ENCODE measurements around the gene PKD2L2.

PKD2L2 gene

DNA sequence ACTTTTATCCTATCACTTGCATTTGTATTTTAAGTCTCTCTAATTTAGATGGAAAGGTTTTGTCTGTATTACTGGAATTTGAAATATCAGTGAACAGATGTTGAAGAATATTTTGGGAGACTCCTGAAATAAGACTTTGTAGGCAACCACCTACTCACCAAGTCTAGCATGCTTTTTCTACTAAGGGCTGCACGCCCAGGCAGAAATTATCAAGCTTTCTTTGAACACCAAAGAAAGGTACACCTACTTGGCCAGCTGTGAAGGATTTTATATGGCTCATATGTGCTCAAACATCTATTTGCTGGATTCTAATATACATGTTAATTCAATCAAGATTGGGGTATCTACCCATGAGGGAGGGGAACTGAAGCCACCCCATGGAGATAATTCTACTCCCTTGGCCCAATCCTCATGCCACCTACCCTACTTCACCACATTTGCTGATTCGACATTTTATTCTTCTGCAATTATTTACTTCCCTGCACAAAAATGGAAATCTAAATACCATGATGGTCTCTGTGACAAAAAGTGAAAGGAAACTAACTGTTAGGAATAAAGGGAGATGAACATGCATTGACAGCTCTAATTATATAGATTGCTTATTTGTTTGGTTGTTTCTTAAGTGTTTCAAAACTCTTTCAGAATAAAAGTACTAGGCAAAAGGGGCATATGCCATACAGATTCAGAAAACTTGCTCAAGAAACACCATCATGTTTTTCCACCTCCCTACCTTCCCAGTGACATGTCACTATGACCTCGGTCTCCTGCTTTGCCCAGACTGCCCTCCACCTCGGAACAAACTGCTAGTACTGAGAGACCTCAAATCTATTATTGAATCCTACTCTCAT lies 22.5 kb upstream of the PKD2L2 start:
- H3K27ac Mint-ChIP-seq = no peak overlapping the region
- no peak for DNase-seq (ENCODE audit: low spot score in 2 of 2)
- H3K4me1 Mint-ChIP-seq = peaks cover 3% of the 10 kb centered on the region
- H3K27me3 Mint-ChIP-seq = no peaks in the 10 kb centered on the region
- H3K4me3 Mint-ChIP-seq = no peak overlapping the region
- H3K9me3 Mint-ChIP-seq = no peaks in the 10 kb centered on the region
- H3K36me3 Mint-ChIP-seq = no peaks in the 10 kb centered on the region
- ATAC-seq (ENCODE audit: low read depth) = no peak

DNA sequence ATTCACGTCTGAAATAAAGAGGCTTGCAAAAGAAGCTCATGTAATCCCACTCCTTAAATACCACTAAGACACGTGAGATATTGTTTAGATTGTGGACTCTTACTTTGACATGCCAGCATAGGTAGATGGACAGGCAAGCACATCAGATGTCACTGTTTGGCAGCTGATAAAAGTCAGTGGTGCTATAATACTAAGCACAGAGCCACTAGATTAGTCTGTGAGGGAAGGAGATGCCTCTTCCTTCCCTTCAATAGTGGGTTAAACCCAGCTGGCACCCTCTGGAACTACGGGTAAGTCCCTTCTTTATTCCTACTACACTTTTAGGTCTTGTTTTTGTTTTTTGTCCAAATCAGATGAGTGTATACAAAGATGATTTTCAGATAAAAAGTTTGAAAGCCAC lies 21.6 kb upstream of the PKD2L2 start, which contains the start of gene MYOT:
Gene MYOT, plus strand, starts transcription at position 197 of the 400 bp plus-strand sequence. CDS start 2,792 bp downstream, outside the sequence.
- Mint-ChIP-seq H3K36me3 (no peaks in the 10 kb centered on the region), H3K4me3 (no peak within 1 kb of the TSS), H3K9me3 (no peaks in the 10 kb centered on the region), H3K27me3 (no peaks in the 10 kb centered on the region), H3K27ac (no peak within 1 kb of the TSS), H3K4me1 (peaks cover 3% of the 10 kb centered on the region)
- no peak for DNase-seq (ENCODE audit: low spot score in 2 of 2)
- no peak for ATAC-seq (ENCODE audit: low read depth)

DNA sequence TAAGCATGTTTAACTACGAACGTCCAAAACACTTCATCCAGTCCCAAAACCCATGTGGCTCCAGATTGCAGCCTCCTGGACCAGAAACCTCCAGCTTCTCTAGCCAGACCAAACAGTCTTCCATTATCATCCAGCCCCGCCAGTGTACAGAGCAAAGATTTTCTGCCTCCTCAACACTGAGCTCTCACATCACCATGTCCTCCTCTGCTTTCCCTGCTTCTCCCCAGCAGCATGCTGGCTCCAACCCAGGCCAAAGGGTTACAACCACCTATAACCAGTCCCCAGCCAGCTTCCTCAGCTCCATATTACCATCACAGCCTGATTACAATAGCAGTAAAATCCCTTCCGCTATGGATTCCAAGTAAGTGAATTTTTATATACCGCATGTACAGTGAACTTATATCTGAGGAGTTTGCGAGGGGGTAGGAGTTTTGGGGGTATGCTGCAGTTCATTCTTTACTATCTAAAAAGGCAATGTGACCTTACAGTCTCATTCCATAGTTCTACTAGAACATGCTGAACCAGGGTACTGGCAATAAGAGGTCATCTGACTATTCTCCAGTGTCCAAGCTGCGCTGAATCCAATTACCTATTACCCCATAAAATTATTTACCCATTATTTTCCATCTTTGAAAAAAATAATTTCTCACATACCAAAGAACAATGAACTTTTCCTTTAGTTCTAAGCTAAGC lies 18.5 kb upstream of the PKD2L2 start:
- ATAC-seq (ENCODE audit: low read depth) (no peak), DNase-seq (ENCODE audit: low spot score in 2 of 2) (no peak)
- no peaks in the 10 kb centered on the region for H3K36me3 Mint-ChIP-seq
- H3K9me3 Mint-ChIP-seq = no peaks in the 10 kb centered on the region
- no peaks in the 10 kb centered on the region for H3K27me3 Mint-ChIP-seq
- peaks cover 3% of the 10 kb centered on the region for H3K4me1 Mint-ChIP-seq
- H3K4me3 Mint-ChIP-seq = no peak overlapping the region
- H3K27ac Mint-ChIP-seq = no peak overlapping the region

DNA sequence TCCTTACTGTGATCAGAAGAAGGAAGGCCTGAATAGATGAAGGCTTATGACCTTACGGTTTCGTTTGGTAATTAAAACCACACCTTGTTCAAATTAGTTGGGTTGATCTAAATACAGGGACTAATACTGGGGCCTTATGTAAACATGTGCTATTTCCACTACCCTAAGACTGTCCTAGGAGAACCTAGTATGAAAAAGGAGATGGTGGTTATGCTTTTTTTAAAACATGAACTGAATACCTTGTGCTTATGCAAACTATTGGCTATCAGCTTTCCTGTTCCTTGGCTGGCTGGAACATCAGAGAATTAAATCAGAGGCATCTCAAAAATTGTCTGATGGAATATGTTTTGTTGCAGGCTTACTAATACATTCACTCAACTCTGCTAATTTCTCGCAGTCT lies 17.7 kb upstream of the PKD2L2 start:
- ATAC-seq (ENCODE audit: low read depth) (no peak), DNase-seq (ENCODE audit: low spot score in 2 of 2) (no peak)
- Mint-ChIP-seq H3K4me1 (peaks cover 3% of the 10 kb centered on the region), H3K27ac (no peak overlapping the region), H3K9me3 (no peaks in the 10 kb centered on the region), H3K4me3 (no peak overlapping the region), H3K36me3 (no peaks in the 10 kb centered on the region), H3K27me3 (no peaks in the 10 kb centered on the region)

DNA sequence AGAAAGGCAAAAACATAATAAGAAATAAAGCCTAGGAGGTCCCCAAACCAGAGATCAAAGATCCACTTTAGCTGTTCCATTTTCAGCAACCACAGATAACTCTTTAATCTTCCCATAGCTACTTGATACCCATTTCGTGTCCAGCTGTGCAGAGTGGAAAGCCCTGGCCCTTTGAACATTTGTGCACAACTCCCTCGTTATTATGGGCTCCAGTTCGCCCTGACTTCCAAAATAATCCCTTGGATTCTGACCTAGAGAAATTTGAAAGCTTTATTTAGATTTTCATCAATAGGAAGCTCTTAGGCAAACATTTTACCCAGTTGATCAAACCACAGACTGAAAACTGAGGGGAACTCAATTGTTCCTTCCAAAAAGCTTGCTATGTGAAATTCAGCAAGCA lies 16.8 kb upstream of the PKD2L2 start:
- ATAC-seq (ENCODE audit: low read depth) = no peak
- Mint-ChIP-seq H3K27ac (no peak overlapping the region), H3K4me1 (peaks cover 3% of the 10 kb centered on the region)

DNA sequence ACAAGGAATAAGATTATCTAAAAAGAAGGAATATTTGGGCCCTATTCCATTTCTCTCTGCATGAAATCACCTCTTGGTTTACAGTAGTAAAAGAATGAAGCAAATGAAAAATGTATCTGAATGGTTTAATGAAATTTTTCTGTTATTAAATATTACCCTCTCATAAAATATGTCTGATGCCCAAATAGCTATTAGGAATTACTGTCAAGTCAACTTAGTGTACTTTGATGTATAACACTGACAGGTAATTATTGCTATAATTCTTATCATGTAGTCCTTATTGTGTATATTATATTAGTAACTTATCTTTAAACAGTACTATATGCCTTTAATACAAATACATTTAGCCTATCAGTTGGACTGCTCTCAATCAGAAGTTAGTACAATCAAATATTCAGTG lies 13.2 kb upstream of the PKD2L2 start:
- ATAC-seq (ENCODE audit: low read depth) (no peak), DNase-seq (ENCODE audit: low spot score in 2 of 2) (no peak)
- no peak overlapping the region for H3K4me3 Mint-ChIP-seq
- H3K27me3 Mint-ChIP-seq = no peaks in the 10 kb centered on the region
- no peaks in the 10 kb centered on the region for H3K36me3 Mint-ChIP-seq
- H3K9me3 Mint-ChIP-seq = no peaks in the 10 kb centered on the region
- H3K27ac Mint-ChIP-seq = no peak overlapping the region
- H3K4me1 Mint-ChIP-seq = no peaks in the 10 kb centered on the region

More for the DNA sequence above, 16.8 kb upstream of the PKD2L2 start:
- Mint-ChIP-seq H3K9me3 (no peaks in the 10 kb centered on the region), H3K4me3 (no peak overlapping the region), H3K36me3 (no peaks in the 10 kb centered on the region), H3K27me3 (no peaks in the 10 kb centered on the region)
- no peak for DNase-seq (ENCODE audit: low spot score in 2 of 2)

DNA sequence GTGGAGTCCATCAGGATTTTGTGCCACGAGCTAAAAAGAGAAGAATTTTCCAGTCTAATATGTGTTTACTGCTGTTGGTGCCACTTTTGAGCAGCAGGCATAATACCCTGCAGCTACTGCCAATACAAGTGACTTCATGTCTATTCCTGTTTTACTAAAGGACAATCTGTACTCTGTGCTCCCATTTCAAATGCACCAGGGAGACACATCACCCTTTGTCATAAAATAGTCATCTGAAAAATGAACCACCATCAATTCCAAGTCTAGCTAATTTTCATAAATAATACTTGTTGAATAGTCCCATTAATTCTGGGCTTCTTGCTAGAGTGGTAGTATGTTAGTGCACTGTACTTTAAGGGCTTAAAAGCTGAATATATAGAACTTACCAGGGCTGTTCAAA lies 8.9 kb upstream of the PKD2L2 start:
- DNase-seq (ENCODE audit: low spot score in 2 of 2) = no peak
- peaks cover 5% of the 10 kb centered on the region for H3K36me3 Mint-ChIP-seq
- no peak overlapping the region for H3K4me3 Mint-ChIP-seq
- H3K27me3 Mint-ChIP-seq = no peaks in the 10 kb centered on the region
- no peaks in the 10 kb centered on the region for H3K4me1 Mint-ChIP-seq
- H3K27ac Mint-ChIP-seq = no peak overlapping the region
- ATAC-seq (ENCODE audit: low read depth) = no peak
- no peaks in the 10 kb centered on the region for H3K9me3 Mint-ChIP-seq

DNA sequence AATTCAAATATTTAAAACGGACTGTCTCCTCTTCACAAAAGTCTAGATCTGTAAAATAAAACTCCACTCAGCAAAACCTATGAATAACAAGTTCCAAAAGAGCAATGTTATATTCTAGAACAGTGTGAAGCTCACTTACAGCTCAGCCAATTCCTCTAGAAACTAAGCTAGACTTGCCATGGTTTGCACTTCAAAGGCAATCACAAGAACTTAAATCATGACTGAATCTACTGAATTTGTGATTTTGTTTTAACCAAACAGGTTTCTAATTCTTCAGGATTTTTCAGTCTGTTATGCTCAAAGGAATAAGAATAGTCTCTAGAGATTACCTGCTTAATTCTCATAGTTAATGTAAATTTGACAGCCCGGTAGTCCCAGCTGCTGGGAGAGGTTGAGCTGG lies 1.4 kb upstream of the PKD2L2 start:
- ATAC-seq (ENCODE audit: low read depth) (no peak), DNase-seq (ENCODE audit: low spot score in 2 of 2) (no peak)
- Mint-ChIP-seq H3K4me1 (peaks cover 10% of the 10 kb centered on the region), H3K27ac (peak overlapping the region; percentile 97), H3K4me3 (peak overlapping the region; percentile 34), H3K27me3 (no peaks in the 10 kb centered on the region), H3K9me3 (no peaks in the 10 kb centered on the region), H3K36me3 (no peaks in the 10 kb centered on the region)

DNA sequence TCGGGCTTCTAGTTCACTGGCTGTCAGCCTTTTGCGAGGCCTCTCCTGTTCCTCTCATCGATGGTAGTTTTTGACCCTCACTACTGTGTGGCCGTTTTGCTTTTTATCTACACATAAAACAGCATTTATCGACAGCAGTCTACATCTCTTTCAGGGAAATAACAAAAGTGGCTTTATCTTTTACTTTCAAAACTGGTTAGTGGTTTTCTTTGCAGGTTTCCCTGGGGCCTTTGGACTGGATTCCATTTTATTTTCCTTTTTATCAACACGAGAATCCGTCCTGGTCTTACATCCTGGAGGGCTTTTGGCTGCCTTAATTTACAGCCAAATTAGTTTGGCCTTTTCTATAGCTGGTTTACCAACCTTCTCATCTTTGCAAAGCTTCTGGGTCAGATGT lies 793 bp upstream of the PKD2L2 start:
- H3K27ac Mint-ChIP-seq = peak overlapping the region; percentile 97
- peak overlapping the region; percentile 92 for H3K4me3 Mint-ChIP-seq
- DNase-seq (ENCODE audit: low spot score in 2 of 2) (no peak), ATAC-seq (ENCODE audit: low read depth) (no peak)
- no peaks in the 10 kb centered on the region for H3K27me3 Mint-ChIP-seq
- peaks cover 10% of the 10 kb centered on the region for H3K4me1 Mint-ChIP-seq
- no peaks in the 10 kb centered on the region for H3K9me3 Mint-ChIP-seq
- H3K36me3 Mint-ChIP-seq = no peaks in the 10 kb centered on the region

DNA sequence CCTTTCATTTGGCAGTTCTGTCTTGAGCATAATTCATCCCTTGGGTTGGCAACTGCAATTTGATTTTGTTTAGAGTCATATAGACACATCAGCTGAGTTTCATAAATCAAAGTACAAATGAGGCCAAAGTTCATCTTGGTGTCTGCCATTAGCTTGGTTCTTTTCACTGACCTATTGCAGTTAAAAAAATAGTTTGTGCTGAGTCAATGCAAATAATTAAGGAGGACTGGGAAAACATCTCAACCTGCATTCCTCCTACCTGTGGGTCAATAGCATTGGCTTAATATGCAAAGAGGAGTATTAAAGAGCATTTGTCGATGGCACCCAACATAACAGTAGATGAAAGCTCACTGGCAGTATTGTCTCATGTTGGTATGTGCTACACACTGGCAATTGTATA lies 1.6 kb downstream of the PKD2L2 start:
- DNase-seq (ENCODE audit: low spot score in 2 of 2) = no peak
- Mint-ChIP-seq H3K36me3 (no peaks in the 10 kb centered on the region), H3K4me1 (peaks cover 10% of the 10 kb centered on the region), H3K4me3 (no peak overlapping the region), H3K9me3 (no peaks in the 10 kb centered on the region), H3K27ac (no peak overlapping the region), H3K27me3 (no peaks in the 10 kb centered on the region)
- no peak for ATAC-seq (ENCODE audit: low read depth)

DNA sequence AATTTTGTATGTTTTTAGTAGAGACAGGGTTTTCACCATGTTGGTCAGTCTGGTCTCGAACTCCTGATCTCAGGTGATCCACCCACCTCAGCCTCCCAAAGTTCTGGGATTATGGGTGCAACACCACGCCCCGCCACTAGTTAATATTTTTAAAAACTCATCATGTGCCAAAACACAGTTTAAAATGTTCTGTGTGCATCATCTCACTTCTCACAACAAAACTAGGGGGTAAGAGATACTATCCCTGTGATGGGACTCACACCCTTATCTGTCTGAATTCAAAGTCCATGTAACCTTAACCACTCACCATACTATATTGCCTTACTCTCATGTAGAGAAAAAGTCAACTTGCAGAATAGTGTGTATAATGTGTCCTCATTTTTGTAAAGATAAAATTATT lies 2.6 kb downstream of the PKD2L2 start:
- DNase-seq (ENCODE audit: low spot score in 2 of 2) = no peak
- no peaks in the 10 kb centered on the region for H3K27me3 Mint-ChIP-seq
- no peak overlapping the region for H3K4me3 Mint-ChIP-seq

DNA sequence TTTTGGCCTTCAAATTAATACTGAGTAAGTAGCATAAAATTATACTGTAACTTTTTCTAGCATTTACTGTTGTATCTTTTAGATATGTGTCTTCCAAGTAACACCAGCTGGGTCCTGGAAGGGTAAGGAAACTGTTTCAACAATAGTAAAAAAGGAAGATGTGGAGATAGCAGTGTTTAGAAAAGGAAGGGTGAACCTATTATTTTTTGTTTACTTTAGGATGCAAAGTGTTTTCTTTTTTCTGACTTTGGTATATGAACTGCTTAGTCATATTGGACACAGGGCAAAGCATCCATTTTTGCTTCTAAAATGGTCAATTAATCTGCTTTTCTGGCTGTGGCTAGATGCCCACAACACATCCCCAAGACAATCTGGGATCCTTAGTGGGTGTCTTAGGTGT lies 5.3 kb downstream of the PKD2L2 start:
- H3K27me3 Mint-ChIP-seq = no peaks in the 10 kb centered on the region
- ATAC-seq (ENCODE audit: low read depth) (no peak), DNase-seq (ENCODE audit: low spot score in 2 of 2) (no peak)
- no peak overlapping the region for H3K4me3 Mint-ChIP-seq
- H3K36me3 Mint-ChIP-seq = no peaks in the 10 kb centered on the region
- H3K9me3 Mint-ChIP-seq = no peaks in the 10 kb centered on the region
- peaks cover 7% of the 10 kb centered on the region for H3K4me1 Mint-ChIP-seq
- peak overlapping the region; percentile 45 for H3K27ac Mint-ChIP-seq

More for the DNA sequence above, 2.6 kb downstream of the PKD2L2 start:
- no peak overlapping the region for H3K27ac Mint-ChIP-seq
- no peak for ATAC-seq (ENCODE audit: low read depth)
- H3K9me3 Mint-ChIP-seq = no peaks in the 10 kb centered on the region
- no peaks in the 10 kb centered on the region for H3K36me3 Mint-ChIP-seq
- H3K4me1 Mint-ChIP-seq = peaks cover 14% of the 10 kb centered on the region

DNA sequence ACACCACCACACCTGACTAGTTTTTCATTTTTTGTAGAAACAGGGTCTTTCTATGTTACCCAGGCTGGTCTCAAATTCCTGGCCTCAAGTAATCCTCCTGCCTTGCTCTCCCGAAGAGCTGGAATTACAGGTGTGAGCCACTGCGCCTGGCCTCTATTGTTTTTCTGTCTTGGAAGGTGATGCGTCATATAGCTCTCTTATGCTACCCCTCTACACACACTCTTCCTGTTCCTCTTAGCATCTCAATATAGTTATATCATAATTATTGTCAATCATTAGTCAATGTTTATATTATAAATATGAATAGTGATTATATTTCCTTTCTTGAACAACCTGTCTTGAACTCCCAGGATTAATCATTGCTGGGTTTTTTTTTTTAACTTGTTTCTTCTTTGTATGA lies 7.3 kb downstream of the PKD2L2 start:
- Mint-ChIP-seq H3K4me1 (peaks cover 12% of the 10 kb centered on the region), H3K9me3 (no peaks in the 10 kb centered on the region), H3K27me3 (no peaks in the 10 kb centered on the region), H3K36me3 (no peaks in the 10 kb centered on the region), H3K27ac (no peak overlapping the region), H3K4me3 (no peak overlapping the region)
- DNase-seq (ENCODE audit: low spot score in 2 of 2) (no peak), ATAC-seq (ENCODE audit: low read depth) (no peak)

DNA sequence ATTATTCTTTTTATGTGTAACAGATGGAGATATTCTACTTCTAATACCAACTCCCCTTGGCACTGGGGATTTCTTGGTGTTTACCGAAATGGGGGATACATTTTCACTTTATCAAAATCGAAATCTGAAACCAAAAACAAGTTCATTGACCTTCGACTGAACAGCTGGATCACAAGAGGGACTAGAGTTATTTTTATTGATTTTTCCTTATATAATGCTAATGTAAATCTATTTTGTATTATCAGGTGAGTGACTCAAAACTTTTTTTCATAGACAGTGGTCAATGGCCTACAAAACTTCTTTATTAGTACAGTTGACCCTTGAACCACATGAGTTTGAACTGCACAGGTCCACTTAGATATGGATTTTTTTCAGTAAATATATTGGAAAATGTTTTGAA lies 10.2 kb downstream of the PKD2L2 start:
- no peaks in the 10 kb centered on the region for H3K9me3 Mint-ChIP-seq
- ATAC-seq (ENCODE audit: low read depth) (no peak), DNase-seq (ENCODE audit: low spot score in 2 of 2) (no peak)
- no peak overlapping the region for H3K4me3 Mint-ChIP-seq
- H3K4me1 Mint-ChIP-seq = peaks cover 12% of the 10 kb centered on the region
- no peak overlapping the region for H3K27ac Mint-ChIP-seq
- H3K36me3 Mint-ChIP-seq = no peaks in the 10 kb centered on the region
- no peaks in the 10 kb centered on the region for H3K27me3 Mint-ChIP-seq

All from memory B cell (primary cell).